Embryonic facial prominence (tissue), 1 donor: ENCODE measurements around the gene TMEM217.

Experiments
- DNase-seq: peaks from one replicate; pipeline ENCODE4 v3.0.0-alpha.2; 2016; ENCODE audit errors: extremely low spot score

TMEM217 gene

GRCh38 chr6:37280162-37280887, 22.4 kb upstream of the TMEM217 start:
- DNase-seq = no peak

DNA sequence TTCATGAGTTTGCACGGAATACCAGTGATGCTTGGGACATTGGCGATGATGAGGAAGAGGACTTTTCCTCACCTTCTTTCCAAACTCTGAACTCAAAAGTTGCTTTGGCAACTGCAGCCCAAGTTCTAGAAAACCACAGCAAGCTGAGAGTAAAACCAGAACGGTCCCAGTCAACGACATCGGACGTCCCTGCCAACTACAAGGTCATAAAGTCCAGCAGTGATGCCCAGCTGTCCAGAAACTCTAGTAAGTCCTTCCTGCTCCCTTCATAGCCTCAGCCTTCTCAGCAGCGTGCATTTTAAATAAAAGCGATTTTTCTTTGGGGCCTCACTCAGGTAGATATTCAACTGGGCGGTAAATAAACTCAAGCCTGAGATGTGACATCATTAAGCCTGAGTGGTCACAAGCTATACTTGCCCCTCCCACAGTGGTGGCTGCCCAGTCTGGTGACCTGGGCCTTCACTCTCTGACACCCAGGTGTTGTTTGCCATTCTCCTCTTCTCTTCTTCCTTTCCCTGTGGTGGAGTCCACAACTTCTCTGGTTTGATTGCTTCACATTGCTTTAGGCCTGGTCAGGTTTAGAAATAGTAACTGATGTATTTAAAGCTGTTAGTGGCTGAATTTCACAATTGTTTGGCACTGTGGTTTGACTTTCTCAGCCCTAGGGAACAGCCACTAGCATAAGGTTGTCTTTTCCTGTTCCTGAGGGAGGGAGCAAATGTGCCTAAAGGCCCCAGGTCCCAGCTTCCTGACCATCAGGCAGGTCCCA, 21.6 kb upstream of the TMEM217 start:
- no peak for DNase-seq

- no peak for DNase-seq
Observed at GRCh38 chr6:37277001-37277409, 19.1 kb upstream of the TMEM217 start.

GRCh38 chr6:37275350-37275749, 17.4 kb upstream of the TMEM217 start:
- no peak for DNase-seq

GRCh38 chr6:37273690-37274089, 15.7 kb upstream of the TMEM217 start:
- no peak for DNase-seq

DNA sequence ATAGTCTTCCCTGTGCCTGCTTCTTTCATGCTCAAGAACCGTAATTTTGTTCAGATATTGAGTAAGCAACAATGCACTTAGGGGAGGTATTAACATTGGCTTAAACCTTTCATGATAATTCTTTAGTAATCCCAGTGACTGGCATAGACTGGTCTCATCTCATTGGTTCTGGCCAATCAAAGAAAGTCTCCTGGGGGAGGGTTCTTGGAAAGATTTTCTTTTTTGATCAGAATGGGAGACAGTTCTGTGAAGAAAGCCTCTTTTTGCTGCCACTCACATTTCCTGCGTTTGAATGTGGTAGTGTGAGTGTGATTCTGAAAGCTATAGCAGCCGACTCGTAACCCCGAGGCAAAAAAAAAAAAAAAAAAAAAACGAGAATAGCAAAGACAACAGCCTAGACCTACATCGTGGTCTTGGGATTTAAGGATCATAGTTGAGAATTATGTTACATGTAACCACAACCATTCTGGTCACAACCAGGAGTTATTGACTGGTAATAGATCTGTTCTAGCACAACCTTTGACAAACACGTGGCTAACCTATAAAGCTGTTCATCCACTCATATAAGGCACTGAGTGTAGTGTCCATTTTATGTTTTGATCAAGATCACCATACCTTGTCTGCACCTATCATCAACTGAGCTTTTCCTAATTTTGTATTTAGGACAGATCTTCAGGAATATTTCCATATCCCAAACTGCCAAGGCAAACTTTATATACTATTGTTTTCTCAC, 15.1 kb upstream of the TMEM217 start:
- DNase-seq = no peak

- DNase-seq = no peak
Observed at GRCh38 chr6:37269105-37269504, 11.2 kb upstream of the TMEM217 start.

GRCh38 chr6:37265860-37266259, 7.9 kb upstream of the TMEM217 start:
- no peak for DNase-seq

DNA sequence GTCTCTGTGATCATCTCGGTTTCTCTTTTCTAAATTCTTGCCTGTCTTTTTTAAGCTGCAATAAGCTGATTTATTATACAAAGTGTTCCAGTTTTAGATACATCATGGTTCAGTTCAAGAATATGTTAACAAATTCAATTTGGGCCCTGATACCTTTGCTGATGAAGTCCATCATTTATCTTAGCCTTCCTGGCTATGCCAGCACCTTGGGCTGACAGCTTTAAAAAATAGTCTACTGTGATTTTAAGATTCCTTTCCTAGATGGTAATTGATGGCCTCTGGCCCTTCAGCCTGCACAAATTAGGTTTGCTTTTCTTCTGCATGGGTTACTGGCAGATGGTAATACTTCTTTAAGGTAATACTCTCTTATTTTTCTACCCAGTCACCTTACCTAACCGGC, 7.1 kb upstream of the TMEM217 start:
- DNase-seq = no peak

DNA sequence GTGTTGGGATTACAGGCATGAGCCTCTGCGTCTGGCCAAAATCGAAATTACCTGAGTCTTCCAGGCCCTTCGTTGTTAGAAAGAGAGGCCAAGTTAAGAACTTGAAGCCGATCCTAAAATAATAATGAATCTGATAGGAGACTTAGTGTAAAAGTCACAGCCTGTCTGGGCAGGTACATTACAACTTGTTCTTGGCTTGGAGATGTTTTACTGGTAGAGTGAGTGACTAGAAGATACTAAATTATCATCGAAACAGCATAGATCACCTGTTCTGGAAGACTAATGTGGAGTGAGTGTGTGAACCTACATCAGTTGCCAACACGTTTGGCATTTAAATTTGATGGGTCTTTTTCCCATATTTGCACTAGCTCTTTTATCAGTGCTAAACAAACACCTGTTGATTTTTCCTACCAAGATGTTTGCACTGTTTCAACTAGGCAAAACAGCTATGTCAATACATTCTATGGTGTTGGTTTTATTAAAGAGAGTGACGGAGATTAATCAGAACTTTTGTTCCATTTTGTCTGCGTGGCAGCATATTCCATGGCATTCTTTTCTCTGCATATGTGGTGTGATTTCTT, 4.6 kb upstream of the TMEM217 start:
- no peak for DNase-seq

DNA sequence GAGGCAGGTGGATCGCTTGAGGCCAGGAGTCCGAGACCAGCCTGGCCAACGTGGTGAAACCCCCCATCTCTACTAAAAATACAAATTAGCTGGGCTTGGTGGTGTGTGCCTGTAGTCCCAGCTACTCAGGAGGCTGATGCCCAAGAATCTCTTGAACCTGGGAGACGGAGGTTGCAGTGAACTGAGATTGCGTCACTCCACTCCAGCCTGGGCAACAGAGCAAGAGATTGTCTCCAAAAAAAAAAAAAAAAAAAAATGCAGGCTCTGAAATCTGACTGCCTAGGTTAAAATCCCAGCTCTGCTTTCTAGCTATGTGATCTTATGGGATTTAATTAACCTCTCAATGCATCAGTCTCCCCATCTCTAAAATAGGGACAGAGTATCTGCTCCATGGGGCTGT, 3.3 kb upstream of the TMEM217 start:
- no peak for DNase-seq

GRCh38 chr6:37260444-37260843, 2.5 kb upstream of the TMEM217 start:
- DNase-seq = no peak

DNA sequence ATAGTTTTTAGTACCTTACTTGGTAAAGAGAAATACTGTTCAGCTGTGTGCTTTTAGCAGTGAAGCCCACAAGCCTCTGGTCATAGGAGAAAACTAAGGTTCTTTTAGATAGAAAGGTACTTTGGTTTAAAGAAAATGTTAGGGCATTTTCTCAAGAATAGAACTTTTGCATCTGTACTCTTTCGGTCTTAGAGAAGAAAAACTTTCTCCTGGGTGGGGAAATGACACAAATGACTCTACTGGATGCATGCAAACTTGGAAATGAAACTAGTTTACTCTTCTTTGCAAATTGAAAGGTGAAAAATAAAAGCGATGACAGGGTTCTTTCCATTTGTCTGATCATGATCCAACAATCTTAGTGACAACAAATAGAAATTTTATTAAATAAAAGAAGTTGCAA, 2.1 kb upstream of the TMEM217 start:
- no peak for DNase-seq

GRCh38 chr6:37259191-37259590, 1.2 kb upstream of the TMEM217 start:
- DNase-seq = no peak

- no peak for DNase-seq
Observed at GRCh38 chr6:37258405-37259105, 611 bp upstream of the TMEM217 start.

GRCh38 chr6:37257320-37257633, 667 bp downstream of the TMEM217 start:
- DNase-seq = no peak

GRCh38 chr6:37256692-37257319, 1.1 kb downstream of the TMEM217 start:
- DNase-seq = no peak

GRCh38 chr6:37254881-37255280, 3.1 kb downstream of the TMEM217 start:
- no peak for DNase-seq

GRCh38 chr6:37253486-37254007, 4.4 kb downstream of the TMEM217 start:
- no peak for DNase-seq

DNA sequence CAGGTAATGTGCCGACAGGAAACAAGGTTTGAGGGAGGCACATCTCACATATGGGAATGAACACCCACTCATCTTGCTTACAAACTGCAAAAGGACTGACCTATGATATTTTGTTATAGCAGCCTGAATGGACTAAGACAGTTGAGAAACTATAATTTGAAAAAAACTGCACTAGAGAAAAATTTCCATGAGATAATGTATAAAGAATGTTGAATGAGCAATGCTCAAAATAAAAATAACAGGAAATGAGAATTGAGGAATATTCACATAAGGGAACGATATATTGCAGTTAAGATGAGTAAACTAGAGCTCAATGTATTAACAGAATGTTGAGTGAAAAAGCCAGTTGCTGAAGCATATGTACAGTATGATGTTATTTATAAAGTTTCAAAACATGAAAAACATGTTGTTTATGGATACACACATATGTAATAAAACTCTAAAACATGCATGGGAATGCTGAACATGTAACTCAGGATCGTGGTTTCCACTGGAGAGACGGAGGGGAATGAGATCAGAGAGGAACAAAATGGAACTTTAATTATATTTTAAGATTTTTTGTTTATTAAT, 6.6 kb downstream of the TMEM217 start:
- DNase-seq = no peak
